Heart left ventricle (tissue), 16 donors: Measurements from ENCODE around the gene NXN. TPM values are rescaled to one million over a fixed set of nuclear protein-coding genes. Genes with fewer than 3 reads are reported as not detected.
A peak's percentile ranks its signal among the peaks of the same experiment; 100 is the strongest.

ENCODE experiments used
- ATAC-seq, 4 donors: fragments of 200-7000 bp; cut with Tn5 transposase; one replicate each; pipeline ENCODE4 v1.9.1; 2020 to 2022; ENCODE audit warnings: moderate library complexity in 4 of 4, mild to moderate bottlenecking in 3 of 4, moderate number of reproducible peaks in 1 of 4
- DNase-seq, 5 donors: peaks; one replicate each; pipeline ENCODE4 v3.0.0-alpha.2; 2020
- H3K27ac ChIP-seq, 12 donors: fragments of 200-600 bp; sonication (generic) in 4 of 12; one replicate each; pipeline versions ENCODE4 v1.5.0 to v1.8.0; 2016 to 2022; ENCODE audit warnings: mild to moderate bottlenecking in 2 of 12
- H3K27me3 ChIP-seq, 9 donors: fragments of 200-600 bp; sonication (generic) in 2 of 9; one replicate each; pipeline versions ENCODE4 v1.5.1 to v1.8.0; 2016 to 2022; ENCODE audit warnings: mild to moderate bottlenecking in 3 of 9
- H3K36me3 ChIP-seq, 9 donors: fragments of 200-600 bp; sonication (generic) in 2 of 9; one replicate each; pipeline versions ENCODE4 v1.5.0 to v1.8.0; 2018 to 2022; ENCODE audit warnings: mild to moderate bottlenecking in 2 of 9
- H3K4me1 ChIP-seq, 12 donors: fragments of 200-600 bp; sonication (generic) in 4 of 12; one replicate each; pipeline versions ENCODE4 v1.5.0 to v1.8.0; 2016 to 2022; ENCODE audit warnings: mild to moderate bottlenecking in 3 of 12
- H3K4me3 ChIP-seq, 12 donors: fragments of 200-600 bp; sonication (generic) in 4 of 12; one replicate each; pipeline versions ENCODE4 v1.5.0 to v1.8.0; 2017 to 2022; ENCODE audit warnings: mild to moderate bottlenecking in 9 of 12, moderate library complexity in 4 of 12
- H3K9me3 ChIP-seq, 12 donors: fragments of 200-600 bp; sonication (generic) in 4 of 12; one replicate each; pipeline versions ENCODE4 v1.5.0 to v1.8.0; 2016 to 2022; ENCODE audit warnings: mild to moderate bottlenecking in 1 of 12
- CTCF ChIP-seq, 12 donors: fragments of 200-600 bp; sonication (generic) in 4 of 12; IDR thresholded peaks; one replicate each; pipeline versions ENCODE4 v1.5.0 to v1.8.0; 2018 to 2022; ENCODE audit warnings: antibody characterized with exemption in 12 of 12, mild to moderate bottlenecking in 5 of 12
- POLR2A ChIP-seq, 2 donors: fragments of 450-650 bp; IDR thresholded peaks; one replicate each; pipeline ENCODE4 v1.6.1; 2017; ENCODE audit warnings: antibody characterized with exemption in 2 of 2, mild to moderate bottlenecking in 2 of 2, moderate library complexity in 2 of 2
- WGBS, 4 donors: extraction: QIAGEN DNeasy Blood & Tissue Kit in 2 of 4; methylation state at CpG; one replicate each; pipeline versions ENCODE4 v1.1.5 to v1.1.7; 2013 to 2018; 5-methylcytosine and 5-hydroxymethylcytosine counted together
- intact Hi-C, 10 donors: fragments of 100-400 bp; cut with DNase I; formaldehyde crosslinking; loops; one replicate each; pipeline versions ENCODE4 v1.11.1 to v1.14.2; 2022
- polyA plus RNA-seq, 2 donors: library from polyadenylated mRNA; stranded (reverse); fragments of 200-250 nt; gene quantifications; one replicate each; pipeline ENCODE4 v1.2.3, GENCODE V29; 2013
- total RNA-seq, 9 donors: library from RNA; depleted of rRNA in 2 of 9; stranded (reverse); fragments of >200 nt in 2 of 9; fragmentation: NEBNext Ultra II Directional in 3 of 9; extraction: Animal tissue kit (Norgen Biotek cat#: 25700) in 3 of 9; gene quantifications; one replicate each; pipeline versions ENCODE4 v1.1.0 to v1.2.4, GENCODE V29; 2016 to 2023
- donor health status: ischemic (EF 13 %, LVEDD 7.1; RV severe dilation, severe dysfunction).
- donor health status: healthy with polysubstance abuse.
- donor health status: DM: no; HTN: yes; CAD: no.
- donor health status: DM: no; HTN: no; CAD: no.
- donor health status: ischemic (EF 25% LVEDD 6.9; RV normal size, moderate dysfunction).
- donor health status: ischemic (EF 25% LVEDD 5.7; RV mildly dilated, moderate dysfunction).
- donor health status: healthy.
- donor health status: DM: yes; HTN: yes; CAD: no.
- donor health status: ischemic (EF 35%, LVEDD 5.7; RV mildly dilated, moderate dysfunction).
- donor health status: nonischemic (EF 11% LVEDD 7.7; RV severe dilation, severe dysfunction).
- donor health status: DM: yes; HTN: yes; CAD: no.
- donor health status: PGD.
- donor health status: ischemic (EF 29% LVEDD 5.4; RV normal size, mild dysfunction).
- donor health status: nonischemic (EF 23%, LVEDD 6.1; RV moderate dilation, normal function).

Gene NXN
- total and polyA plus RNA-seq, 11 donors, result 8.6 to 20.3 (median 14.1) TPM

DNA sequence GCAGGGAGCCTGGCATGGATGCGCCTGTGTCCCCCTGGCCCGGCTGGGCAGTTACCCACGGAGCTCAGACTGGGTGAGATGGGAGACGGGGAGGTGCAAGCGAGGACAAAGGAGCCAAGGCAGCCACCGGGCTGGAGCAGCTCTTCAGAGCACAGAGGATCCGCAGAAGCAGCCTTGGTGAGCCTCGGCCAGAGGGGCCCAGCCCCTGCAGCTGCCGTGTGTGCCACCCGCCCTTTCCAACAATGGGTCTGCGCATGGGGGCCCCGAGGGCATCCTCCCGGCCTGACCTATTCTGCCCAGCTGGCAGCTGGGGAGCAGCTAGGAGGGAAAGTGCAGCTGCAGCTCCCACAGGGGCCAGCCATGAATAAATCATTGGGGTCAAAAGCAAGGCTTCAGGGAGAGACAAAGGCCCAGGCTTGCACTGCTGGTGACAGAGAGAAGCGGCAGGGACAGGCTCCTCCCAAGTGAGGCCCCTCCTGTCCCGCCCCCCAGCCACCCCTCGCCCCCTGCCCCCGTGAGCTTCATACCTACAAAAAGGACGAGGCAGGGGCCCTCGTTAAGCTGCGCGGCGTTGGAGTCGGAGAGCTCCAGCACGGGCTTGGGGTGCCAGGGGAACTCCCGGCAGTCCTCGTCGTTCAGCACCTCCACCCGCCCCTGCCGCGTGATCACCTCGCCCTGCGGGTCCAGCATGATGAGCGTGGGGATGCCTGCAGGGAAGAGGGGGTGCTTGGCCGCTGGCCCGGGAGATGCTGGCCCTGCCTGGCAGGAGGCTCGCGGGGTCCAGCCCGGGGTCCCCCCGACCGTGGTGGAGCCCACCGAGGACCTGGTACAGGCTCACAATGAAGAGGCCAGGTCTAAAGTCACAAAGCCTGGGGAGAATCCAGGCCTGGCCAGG lies 174.8 kb downstream of the NXN start:
- Histone ChIP-seq H3K4me3 (no peak overlapping the region), H3K36me3 (peaks cover 0 to 16% (median 4%) of the 10 kb centered on the region in 9 donors), H3K27ac (no peak overlapping the region), H3K4me1 (no peaks in the 10 kb centered on the region), H3K9me3 (no peaks in the 10 kb centered on the region), H3K27me3 (no peaks in the 10 kb centered on the region)
- DNase-seq, result peak in 1 of 5 donors; percentile 15
- ATAC-seq, result no peak
- 92 to 94% (median 93%) methylated on average over 18 to 41 of the region's 41 CpGs for WGBS, 4 donors
- intact Hi-C loops, result no loop called here
- TF ChIP-seq CTCF (IDR thresholded peaks at IDR 0.05), result no peak
- no peak for TF ChIP-seq POLR2A (IDR thresholded peaks at IDR 0.05)

- DNase-seq (peak in 1 of 5 donors; percentile 14), ATAC-seq (no peak)
- H3K36me3 ChIP-seq, result peaks cover 0 to 16% (median 4%) of the 10 kb centered on the region in 9 donors
- H3K4me3 ChIP-seq, result no peak overlapping the region
- no peak overlapping the region for H3K27ac ChIP-seq
- H3K4me1 ChIP-seq, result no peaks in the 10 kb centered on the region
- no peaks in the 10 kb centered on the region for H3K27me3 ChIP-seq
- H3K9me3 ChIP-seq, result no peaks in the 10 kb centered on the region
- 89 to 96% (median 94%) methylated on average over 18 to 37 of the region's 37 CpGs for WGBS, 4 donors
- intact Hi-C loops, result no loop called here
- TF ChIP-seq POLR2A (IDR thresholded peaks at IDR 0.05), result no peak
- no peak for TF ChIP-seq CTCF (IDR thresholded peaks at IDR 0.05)
Measured at GRCh38 chr17:802901-803881, 176.4 kb downstream of the NXN start.

DNA sequence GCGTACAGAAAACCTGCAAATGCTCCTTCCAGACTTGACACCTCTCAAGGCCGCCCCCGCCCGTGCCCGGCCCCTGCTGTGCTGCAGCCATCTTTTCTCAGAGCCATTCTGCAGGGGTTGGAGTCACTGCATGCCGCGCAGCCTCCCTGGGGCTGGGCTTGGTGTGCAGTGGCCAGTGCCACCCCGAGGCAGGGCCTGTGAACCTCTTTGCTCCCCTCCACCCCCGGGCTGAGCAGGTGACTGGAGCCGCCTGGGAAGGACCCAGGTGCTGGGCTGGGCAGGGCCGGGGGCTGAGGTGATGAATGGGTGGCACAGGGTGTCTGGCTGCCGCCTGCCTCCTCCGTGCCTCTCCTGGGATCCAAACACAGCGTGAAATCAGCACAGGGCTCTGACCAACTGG lies 177.1 kb downstream of the NXN start:
- intact Hi-C loops, result no loop called here

More for the DNA sequence above, 177.1 kb downstream of the NXN start:
- no peak for TF ChIP-seq CTCF (IDR thresholded peaks at IDR 0.05)
- peaks cover 0 to 2% (median 0%) of the 10 kb centered on the region in 12 donors for H3K4me1 ChIP-seq
- DNase-seq (peak in 1 of 5 donors; percentile 22), ATAC-seq (no peak)
- H3K27me3 ChIP-seq, result no peaks in the 10 kb centered on the region
- no peak overlapping the region for H3K27ac ChIP-seq
- H3K36me3 ChIP-seq, result peaks cover 0 to 16% (median 4%) of the 10 kb centered on the region in 9 donors
- H3K9me3 ChIP-seq, result no peaks in the 10 kb centered on the region
- WGBS, 4 donors, result 93 to 95% (median 95%) methylated on average over 4 to 14 of the region's 14 CpGs
- no peak overlapping the region for H3K4me3 ChIP-seq
